Glutamatergic neuron (in vitro differentiated cells): Measurements from ENCODE around the gene KIF15. TPM values are rescaled to one million over a fixed set of nuclear protein-coding genes. Genes with fewer than 3 reads are reported as not detected.

ENCODE experiments used
- DNase-seq: peaks from one replicate; pipeline ENCODE4 v3.0.0; 2022
- H3K27ac Mint-ChIP-seq: one replicate; pipeline ENCODE4 v1.8.0; 2020; ENCODE audit warnings: mild to moderate bottlenecking, mixed read lengths, inconsistent platforms; ENCODE audit not compliant: unreplicated experiment
- H3K27me3 Mint-ChIP-seq: one replicate; pipeline ENCODE4 v1.8.0; 2020; ENCODE audit warnings: mild to moderate bottlenecking, moderate library complexity, mixed read lengths, inconsistent platforms; ENCODE audit not compliant: unreplicated experiment
- H3K36me3 Mint-ChIP-seq: one replicate; pipeline ENCODE4 v1.8.0; 2020; ENCODE audit warnings: mild to moderate bottlenecking, mixed read lengths, inconsistent platforms; ENCODE audit not compliant: unreplicated experiment
- H3K4me1 Mint-ChIP-seq: one replicate; pipeline ENCODE4 v1.8.0; 2020; ENCODE audit warnings: mild to moderate bottlenecking, low read depth, mixed read lengths, inconsistent platforms; ENCODE audit not compliant: unreplicated experiment
- H3K4me3 Mint-ChIP-seq: one replicate; pipeline ENCODE4 v1.8.0; 2020; ENCODE audit warnings: mild to moderate bottlenecking, mixed read lengths, inconsistent platforms; ENCODE audit not compliant: unreplicated experiment
- H3K9me3 Mint-ChIP-seq: one replicate; pipeline ENCODE4 v1.8.0; 2020; ENCODE audit warnings: mild to moderate bottlenecking, moderate library complexity, mixed read lengths, inconsistent platforms; ENCODE audit not compliant: unreplicated experiment
- CTCF ChIP-seq: fragments of 200-600 bp; sonication (generic); IDR thresholded peaks from one replicate; pipeline ENCODE4 v1.5.0; 2021; ENCODE audit not compliant: partially characterized antibody, unreplicated experiment
- total RNA-seq: library from RNA; stranded (reverse); fragmentation: NEBNext Ultra II Directional; extraction: Animal tissue kit (Norgen Biotek cat#: 25700); gene quantifications from one replicate; pipeline ENCODE4 v1.2.1, GENCODE V29; 2021; ENCODE audit not compliant: unreplicated experiment

KIF15 gene
- total RNA-seq, 1 donor from 2014 or later, result 5.8 TPM

GRCh38 chr3:44764248-44764647 lies 2.7 kb downstream of the KIF15 start:
- Mint-ChIP-seq H3K4me3 (no peak overlapping the region), H3K36me3 (peaks cover 18% of the 10 kb centered on the region), H3K9me3 (peaks cover 11% of the 10 kb centered on the region), H3K27me3 (peaks cover 4% of the 10 kb centered on the region), H3K4me1 (peaks cover 6% of the 10 kb centered on the region), H3K27ac (no peak overlapping the region)
- no peak for TF ChIP-seq CTCF
- no peak for DNase-seq

- DNase-seq, result no peak
- peaks cover 6% of the 10 kb centered on the region for H3K9me3 Mint-ChIP-seq
Measured at GRCh38 chr3:44771424-44772098, 10.0 kb downstream of the KIF15 start.

DNA sequence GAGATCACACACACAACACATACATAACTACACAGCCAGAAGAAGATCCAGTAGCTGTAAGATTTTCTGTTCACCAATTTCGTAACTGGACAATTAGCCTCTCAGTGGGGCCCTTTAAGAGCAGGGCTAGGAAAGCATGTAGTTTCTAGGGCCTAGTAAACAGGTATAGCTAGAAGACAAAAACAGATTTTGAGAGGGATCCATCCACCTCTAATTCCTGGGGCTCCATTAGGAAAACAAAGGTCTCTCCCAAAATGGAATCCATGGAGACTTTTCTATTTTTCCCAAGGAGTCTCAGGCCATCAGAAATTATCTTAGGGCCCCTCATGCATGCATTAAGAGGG lies 10.5 kb downstream of the KIF15 start:
- TF ChIP-seq CTCF, result no peak
- Mint-ChIP-seq H3K4me1 (no peaks in the 10 kb centered on the region), H3K27ac (no peak overlapping the region), H3K9me3 (peaks cover 6% of the 10 kb centered on the region), H3K4me3 (no peak overlapping the region), H3K36me3 (peaks cover 40% of the 10 kb centered on the region), H3K27me3 (no peaks in the 10 kb centered on the region)
- no peak for DNase-seq

More at GRCh38 chr3:44771424-44772098, 10.0 kb downstream of the KIF15 start:
- H3K4me3 Mint-ChIP-seq, result no peak overlapping the region
- no peak overlapping the region for H3K27ac Mint-ChIP-seq
- H3K36me3 Mint-ChIP-seq, result peaks cover 40% of the 10 kb centered on the region
- H3K4me1 Mint-ChIP-seq, result no peaks in the 10 kb centered on the region
- TF ChIP-seq CTCF, result no peak
- H3K27me3 Mint-ChIP-seq, result no peaks in the 10 kb centered on the region

- DNase-seq, result no peak
- H3K36me3 Mint-ChIP-seq, result no peaks in the 10 kb centered on the region
- H3K27me3 Mint-ChIP-seq, result no peaks in the 10 kb centered on the region
- no peak overlapping the region for H3K27ac Mint-ChIP-seq
- no peaks in the 10 kb centered on the region for H3K9me3 Mint-ChIP-seq
- TF ChIP-seq CTCF, result no peak
- no peaks in the 10 kb centered on the region for H3K4me1 Mint-ChIP-seq
- no peak overlapping the region for H3K4me3 Mint-ChIP-seq
Measured at GRCh38 chr3:44782891-44783290, 21.3 kb downstream of the KIF15 start.

DNA sequence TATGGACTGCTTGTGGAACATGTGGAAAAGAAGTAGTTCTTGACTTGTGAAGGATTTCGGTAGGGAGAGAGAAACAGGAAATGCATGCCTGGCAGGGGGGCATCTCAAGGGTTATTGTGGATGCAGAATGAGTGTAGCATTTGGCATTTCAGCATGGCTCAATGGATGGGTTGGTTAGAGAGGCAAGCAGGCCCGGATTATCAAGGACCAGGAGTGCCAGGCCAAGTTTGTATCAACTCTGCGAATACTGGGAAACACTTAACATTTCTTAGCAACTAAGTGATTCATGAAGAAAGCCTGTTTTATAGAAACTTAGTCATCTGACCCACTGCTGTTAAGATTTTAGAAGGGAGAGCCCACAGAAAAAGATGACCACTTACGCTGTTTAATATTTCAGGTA lies 33.6 kb downstream of the KIF15 start:
- no peak overlapping the region for H3K27ac Mint-ChIP-seq
- no peaks in the 10 kb centered on the region for H3K4me1 Mint-ChIP-seq
- H3K4me3 Mint-ChIP-seq, result no peak overlapping the region
- H3K9me3 Mint-ChIP-seq, result no peaks in the 10 kb centered on the region
- no peak for TF ChIP-seq CTCF
- no peaks in the 10 kb centered on the region for H3K36me3 Mint-ChIP-seq
- DNase-seq, result no peak
- no peaks in the 10 kb centered on the region for H3K27me3 Mint-ChIP-seq
